Measurements from ENCODE around the gene SHISA6.
A peak's percentile ranks its signal among the peaks of the same experiment; 100 is the strongest.

The SHISA6 gene

DNA sequence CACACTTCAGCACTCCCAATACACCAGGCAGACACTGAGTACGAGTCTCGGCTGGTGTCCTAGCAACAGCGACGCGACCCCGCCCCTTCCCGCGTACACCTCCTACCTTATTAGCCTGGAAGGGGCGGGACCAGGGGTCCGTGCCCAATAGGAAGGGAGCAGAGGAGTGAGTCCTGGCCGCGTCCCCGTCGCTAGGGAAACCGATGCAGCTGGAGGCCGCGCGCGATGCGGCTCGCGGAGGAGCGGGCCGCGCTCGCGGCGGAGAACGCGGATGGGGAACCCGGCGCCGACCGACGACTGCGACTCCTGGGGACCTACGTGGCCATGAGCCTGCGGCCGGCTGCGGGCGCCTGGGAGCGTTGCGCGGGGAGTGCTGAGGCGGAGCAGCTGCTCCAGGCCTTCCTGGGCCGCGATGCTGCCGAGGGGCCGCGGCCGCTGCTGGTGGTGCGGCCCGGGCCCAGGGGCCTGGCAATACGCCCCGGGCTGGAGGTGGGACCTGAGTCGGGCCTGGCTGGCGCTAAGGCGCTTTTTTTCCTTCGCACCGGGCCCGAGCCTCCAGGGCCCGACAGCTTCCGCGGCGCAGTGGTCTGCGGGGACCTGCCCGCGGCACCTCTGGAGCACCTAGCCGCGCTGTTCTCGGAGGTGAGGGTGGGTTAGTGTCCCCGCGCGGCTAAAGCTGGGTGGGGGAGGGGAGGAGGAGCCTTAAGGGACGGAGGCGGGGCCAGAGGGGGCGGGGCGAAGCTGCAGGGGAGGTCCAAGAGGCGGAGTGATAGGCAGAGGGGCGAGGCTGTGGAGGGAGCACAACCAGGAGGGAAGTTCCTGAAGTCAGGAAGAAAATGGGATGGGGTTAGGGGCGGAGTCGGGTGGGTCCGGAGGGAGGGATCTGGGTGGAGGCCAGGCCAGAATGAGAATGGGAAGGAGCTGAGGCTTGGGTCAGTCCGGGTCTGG is 357.5 kb downstream of the SHISA6 start, which contains the start of gene DNAH9:
DNAH9 (plus strand) TSS at position 197 of the 948 bp plus-strand sequence; CDS start at position 226, 29 bp downstream.
- DNase-seq (ENCODE audit: low read depth), result peak; percentile 9

DNA sequence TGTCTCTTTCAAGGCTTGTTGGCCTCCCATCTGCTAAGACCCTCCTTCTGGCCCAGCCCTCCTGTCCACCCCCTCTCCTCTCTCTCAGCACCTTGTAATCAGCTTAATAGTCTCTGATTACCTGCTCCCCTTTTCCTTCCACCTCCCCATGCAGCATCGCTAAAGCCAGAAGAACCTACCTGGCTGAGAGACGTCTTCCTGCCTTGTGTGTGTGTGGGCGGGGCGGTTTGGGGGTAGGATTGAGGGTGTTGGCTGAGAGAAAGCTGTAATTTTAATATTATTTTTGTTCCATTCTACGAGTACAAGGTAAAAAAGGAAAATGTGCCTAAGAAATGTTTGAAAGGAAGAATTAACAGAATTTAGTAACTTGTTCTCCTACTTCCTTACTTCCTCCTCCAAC is 360.6 kb downstream of the SHISA6 start:
- DNase-seq (ENCODE audit: low read depth), result no peak

- no peak for DNase-seq (ENCODE audit: low read depth)
These were observed 367.4 kb downstream of the SHISA6 start for GRCh38 chr17:11608396-11608795.

DNA sequence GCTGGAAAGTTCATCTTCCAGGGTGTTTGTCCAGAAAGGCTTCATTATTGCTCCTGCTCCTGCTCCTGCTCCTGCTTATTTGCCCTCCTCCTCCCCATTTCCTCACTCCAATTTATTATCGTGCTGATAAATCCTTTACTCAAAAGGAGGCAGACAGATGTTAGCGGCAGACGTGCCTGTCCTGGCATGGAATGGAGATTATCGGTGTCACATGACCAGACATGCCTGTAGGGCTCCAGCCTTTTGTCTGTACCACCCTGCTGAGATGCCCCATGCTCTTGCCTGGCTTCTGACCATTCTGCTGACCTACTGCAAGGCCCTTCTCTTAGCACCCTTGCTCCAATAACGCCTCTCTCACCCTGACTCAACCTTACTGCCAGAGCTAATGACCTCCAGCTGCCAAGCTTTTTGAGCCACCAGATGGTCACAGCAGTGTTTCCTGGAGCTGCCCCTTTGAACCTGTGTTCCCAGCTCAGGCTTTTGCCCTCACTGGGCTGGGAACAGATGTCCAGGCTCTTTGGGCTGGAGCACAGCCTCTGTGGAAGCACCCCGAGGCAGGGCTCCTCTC is 370.1 kb downstream of the SHISA6 start:
- no peak for DNase-seq (ENCODE audit: low read depth)

DNA sequence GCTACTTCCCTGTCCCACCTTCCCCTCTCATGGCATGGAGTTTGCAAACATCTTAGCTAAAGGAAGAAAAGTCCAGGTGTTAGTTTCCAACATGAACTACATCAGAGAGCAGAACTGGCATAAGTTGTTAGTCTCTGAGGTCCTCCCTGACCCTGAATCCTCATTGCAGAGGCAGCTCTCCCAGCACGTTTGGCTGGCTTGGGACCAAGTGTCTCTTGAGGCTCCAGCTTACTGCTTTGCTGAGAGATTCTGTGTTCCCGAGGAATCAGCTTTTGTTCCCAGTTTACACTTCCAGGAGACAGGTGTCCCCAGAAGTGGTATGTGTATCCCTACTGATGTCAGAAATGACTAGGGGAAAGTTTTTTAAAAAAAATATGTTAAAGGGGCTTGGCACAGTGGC is 371.9 kb downstream of the SHISA6 start:
- no peak for DNase-seq (ENCODE audit: low read depth)
